ENCODE results near the gene EML6.
"Not testable (repeated sequence)": the region's sequence is repeated elsewhere in the genome, so short reads cannot be mapped to it uniquely, and the experiment has no call there.

The EML6 gene

DNA sequence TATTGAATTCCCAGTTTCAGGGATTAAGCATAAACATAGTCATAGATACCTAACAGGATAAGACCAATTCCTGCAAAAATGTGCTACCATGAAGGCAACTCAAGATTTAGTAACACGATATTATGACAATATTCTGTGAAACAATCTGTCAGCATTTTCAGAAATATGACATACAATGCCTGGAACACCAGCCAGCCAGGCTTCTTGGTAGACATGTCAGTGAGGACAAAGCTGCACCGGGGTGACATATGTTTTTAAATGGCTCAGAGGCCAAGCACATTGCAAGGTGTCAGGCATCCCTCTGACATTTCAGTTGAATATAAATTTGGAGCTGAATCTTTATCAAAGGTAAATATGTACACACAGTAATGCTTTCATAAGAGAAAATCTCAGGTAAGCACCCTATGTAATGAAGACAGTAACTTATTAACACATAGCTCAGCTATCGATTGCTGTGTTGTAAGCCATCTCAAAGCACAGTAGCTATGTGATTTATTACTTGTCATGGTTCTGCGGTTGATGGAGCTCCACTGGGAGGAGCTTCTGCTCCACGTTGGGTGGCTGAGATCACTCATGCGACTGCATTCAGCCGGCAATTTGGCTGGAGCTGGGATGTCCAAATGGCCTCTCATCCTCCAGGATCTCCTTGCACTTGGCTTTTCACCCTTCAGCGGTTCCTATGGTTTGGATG lies 31.9 kb upstream of the EML6 start:
- Histone ChIP-seq H3K9me3 (ENCODE audit: control insufficient read depth, low read depth, low read length) (no peaks in the 10 kb centered on the region), H3K27ac (ENCODE audit: low read length) (no peak overlapping the region)

DNA sequence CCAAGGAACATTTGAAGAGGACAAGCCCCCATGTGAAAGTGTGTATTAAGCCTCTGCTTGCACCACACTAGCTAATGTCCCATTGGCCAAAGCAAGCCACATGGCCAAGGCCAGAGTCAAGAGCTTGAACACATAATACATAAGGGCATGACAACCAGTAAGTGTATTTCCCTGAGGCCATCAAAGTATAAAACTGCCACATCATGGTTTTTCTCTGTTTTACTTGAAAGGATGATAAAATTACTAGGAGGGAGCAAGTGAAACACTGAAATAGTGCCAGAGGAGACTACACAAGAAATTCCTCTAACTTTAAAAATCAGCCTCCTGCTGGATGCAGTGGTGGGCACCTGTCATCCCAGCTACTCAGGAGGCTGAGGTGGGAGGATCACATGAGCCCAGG lies 30.9 kb upstream of the EML6 start:
- no peak overlapping the region for H3K9ac ChIP-seq (ENCODE audit: low read length)
- H3K27me3 ChIP-seq (ENCODE audit: control insufficient read depth, insufficient read depth, low read length): no peaks in the 10 kb centered on the region
- H3K27ac ChIP-seq (ENCODE audit: low read length): no peak overlapping the region
- no peak overlapping the region for H3K4me3 ChIP-seq (ENCODE audit: low read length)
- H3K36me3 ChIP-seq (ENCODE audit: control insufficient read depth, low read depth, low read length): no peaks in the 10 kb centered on the region
- no peaks in the 10 kb centered on the region for H3K4me1 ChIP-seq (ENCODE audit: control insufficient read depth, low read depth, low read length)
- no peaks in the 10 kb centered on the region for H3K9me3 ChIP-seq (ENCODE audit: control insufficient read depth, low read depth, low read length)

More for the DNA sequence above, 31.9 kb upstream of the EML6 start:
- H3K9ac ChIP-seq (ENCODE audit: low read length): no peak overlapping the region
- no peaks in the 10 kb centered on the region for H3K4me1 ChIP-seq (ENCODE audit: control insufficient read depth, low read depth, low read length)
- no peaks in the 10 kb centered on the region for H3K27me3 ChIP-seq (ENCODE audit: control insufficient read depth, insufficient read depth, low read length)
- H3K4me3 ChIP-seq (ENCODE audit: low read length): no peak overlapping the region
- no peaks in the 10 kb centered on the region for H3K36me3 ChIP-seq (ENCODE audit: control insufficient read depth, low read depth, low read length)

DNA sequence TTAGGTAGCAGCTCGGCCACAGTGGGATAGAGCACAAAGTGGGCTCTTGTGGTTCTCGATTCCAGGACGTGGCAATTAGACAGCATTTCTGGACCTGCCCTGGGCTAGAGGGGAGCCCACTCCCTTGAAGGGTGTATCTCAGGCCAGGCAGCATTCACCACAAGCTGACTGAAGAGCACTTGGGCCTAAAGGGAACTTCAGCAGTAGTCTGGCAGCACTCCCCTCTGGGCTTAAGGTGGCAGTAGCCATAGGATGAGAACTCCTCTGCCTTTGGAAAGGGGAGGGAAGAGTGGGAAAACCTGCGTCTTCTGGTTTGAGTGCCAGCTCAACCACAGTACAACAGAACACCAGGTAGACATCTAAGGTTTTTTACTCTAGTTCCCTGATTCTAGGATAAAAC lies 28.1 kb upstream of the EML6 start:
- H3K27me3 ChIP-seq (ENCODE audit: control insufficient read depth, insufficient read depth, low read length): no peaks in the 10 kb centered on the region
- no peak overlapping the region for H3K27ac ChIP-seq (ENCODE audit: low read length)
- H3K9me3 ChIP-seq (ENCODE audit: control insufficient read depth, low read depth, low read length): no peaks in the 10 kb centered on the region
- H3K4me3 ChIP-seq (ENCODE audit: low read length): no peak overlapping the region
- no peaks in the 10 kb centered on the region for H3K36me3 ChIP-seq (ENCODE audit: control insufficient read depth, low read depth, low read length)
- H3K9ac ChIP-seq (ENCODE audit: low read length): no peak overlapping the region
- H3K4me1 ChIP-seq (ENCODE audit: control insufficient read depth, low read depth, low read length): no peaks in the 10 kb centered on the region

DNA sequence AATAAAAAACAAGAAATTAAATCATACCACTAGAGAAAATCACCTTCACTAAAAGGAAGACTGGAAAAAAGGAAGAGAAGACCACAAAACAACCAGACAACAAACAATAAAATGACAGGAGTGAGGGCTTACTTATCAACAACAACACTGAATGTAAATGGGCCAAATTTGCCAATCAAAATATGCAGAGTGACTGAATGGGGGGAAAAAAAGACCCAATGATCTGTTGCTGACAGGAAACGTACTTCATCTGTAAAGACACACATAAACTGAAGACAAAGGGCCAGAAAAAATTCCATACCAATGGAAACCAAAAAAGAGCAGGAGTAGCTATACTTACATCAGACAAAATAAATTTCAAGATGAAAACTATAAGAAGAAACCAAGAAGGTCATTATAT lies 25.5 kb upstream of the EML6 start:
- Histone ChIP-seq H3K27ac (ENCODE audit: low read length) (no peak overlapping the region), H3K27me3 (ENCODE audit: control insufficient read depth, insufficient read depth, low read length) (no peaks in the 10 kb centered on the region), H3K9me3 (ENCODE audit: control insufficient read depth, low read depth, low read length) (no peaks in the 10 kb centered on the region), H3K4me3 (ENCODE audit: low read length) (no peak overlapping the region), H3K36me3 (ENCODE audit: control insufficient read depth, low read depth, low read length) (no peaks in the 10 kb centered on the region), H3K9ac (ENCODE audit: low read length) (no peak overlapping the region), H3K4me1 (ENCODE audit: control insufficient read depth, low read depth, low read length) (no peaks in the 10 kb centered on the region)

DNA sequence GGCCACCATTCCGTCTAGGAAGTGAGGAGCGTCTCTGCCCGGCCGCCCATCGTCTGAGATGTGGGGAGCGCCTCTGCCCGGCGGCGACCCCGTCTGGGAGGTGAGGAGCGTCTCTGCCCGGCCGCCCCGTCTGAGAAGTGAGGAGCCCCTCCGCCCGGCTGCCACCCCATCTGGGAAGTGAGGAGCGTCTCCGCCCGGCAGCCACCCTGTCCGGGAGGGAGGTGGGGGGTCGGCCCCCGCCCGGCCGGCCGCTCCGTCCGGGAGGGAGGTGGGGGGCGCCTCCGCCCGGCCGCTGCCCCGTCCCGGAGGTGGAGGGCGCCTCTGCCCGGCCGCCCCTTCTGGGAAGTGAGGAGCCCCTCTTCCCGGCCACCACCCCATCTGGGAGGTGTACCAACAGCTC lies 24.5 kb upstream of the EML6 start:
- not testable (repeated sequence) for H3K9me3 ChIP-seq (ENCODE audit: control insufficient read depth, low read depth, low read length); H3K9ac ChIP-seq (ENCODE audit: low read length); H3K4me1 ChIP-seq (ENCODE audit: control insufficient read depth, low read depth, low read length); H3K27me3 ChIP-seq (ENCODE audit: control insufficient read depth, insufficient read depth, low read length); H3K4me3 ChIP-seq (ENCODE audit: low read length); H3K36me3 ChIP-seq (ENCODE audit: control insufficient read depth, low read depth, low read length); H3K27ac ChIP-seq (ENCODE audit: low read length)

DNA sequence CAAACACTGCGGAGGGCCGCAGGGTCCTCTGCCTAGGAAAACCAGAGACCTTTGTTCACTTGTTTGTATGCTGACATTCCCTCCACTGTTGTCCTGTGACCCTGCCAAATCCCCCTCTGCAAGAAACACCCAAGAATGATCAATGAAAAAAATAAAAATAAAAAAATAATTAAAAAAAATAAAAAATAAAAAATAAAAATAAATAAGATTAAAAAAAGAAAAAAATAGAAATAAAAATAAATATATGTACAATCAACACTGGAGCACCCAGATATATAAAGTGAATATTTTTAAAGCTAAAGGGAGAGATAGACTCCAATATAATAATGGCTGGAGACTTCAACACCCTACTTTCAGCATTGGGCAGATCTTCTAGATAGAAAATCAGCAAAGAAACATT lies 23.8 kb upstream of the EML6 start:
- Histone ChIP-seq H3K9ac (ENCODE audit: low read length) (no peak overlapping the region), H3K9me3 (ENCODE audit: control insufficient read depth, low read depth, low read length) (no peaks in the 10 kb centered on the region), H3K27me3 (ENCODE audit: control insufficient read depth, insufficient read depth, low read length) (no peaks in the 10 kb centered on the region), H3K4me1 (ENCODE audit: control insufficient read depth, low read depth, low read length) (no peaks in the 10 kb centered on the region), H3K4me3 (ENCODE audit: low read length) (no peak overlapping the region), H3K36me3 (ENCODE audit: control insufficient read depth, low read depth, low read length) (no peaks in the 10 kb centered on the region), H3K27ac (ENCODE audit: low read length) (no peak overlapping the region)

DNA sequence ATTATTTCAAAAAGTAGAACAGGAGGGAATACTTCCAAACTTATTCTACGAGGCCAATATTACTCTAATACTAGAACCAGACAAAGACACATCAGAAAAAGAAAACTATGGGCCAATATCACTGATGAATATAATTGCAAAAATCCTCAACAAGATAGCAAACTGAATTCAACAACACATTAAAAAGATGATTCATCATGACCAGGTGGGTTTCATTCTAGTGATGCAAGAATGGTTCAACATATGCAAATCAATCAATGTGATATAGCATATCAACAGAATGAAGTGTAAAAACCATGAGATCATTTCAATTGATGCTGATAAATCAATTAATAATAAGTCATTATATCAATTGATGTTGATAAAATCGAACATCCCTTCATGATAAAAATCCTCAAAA lies 22.4 kb upstream of the EML6 start:
- Histone ChIP-seq H3K4me3 (ENCODE audit: low read length) (no peak overlapping the region), H3K36me3 (ENCODE audit: control insufficient read depth, low read depth, low read length) (no peaks in the 10 kb centered on the region), H3K9ac (ENCODE audit: low read length) (no peak overlapping the region), H3K27ac (ENCODE audit: low read length) (no peak overlapping the region), H3K9me3 (ENCODE audit: control insufficient read depth, low read depth, low read length) (no peaks in the 10 kb centered on the region), H3K27me3 (ENCODE audit: control insufficient read depth, insufficient read depth, low read length) (no peaks in the 10 kb centered on the region), H3K4me1 (ENCODE audit: control insufficient read depth, low read depth, low read length) (no peaks in the 10 kb centered on the region)

DNA sequence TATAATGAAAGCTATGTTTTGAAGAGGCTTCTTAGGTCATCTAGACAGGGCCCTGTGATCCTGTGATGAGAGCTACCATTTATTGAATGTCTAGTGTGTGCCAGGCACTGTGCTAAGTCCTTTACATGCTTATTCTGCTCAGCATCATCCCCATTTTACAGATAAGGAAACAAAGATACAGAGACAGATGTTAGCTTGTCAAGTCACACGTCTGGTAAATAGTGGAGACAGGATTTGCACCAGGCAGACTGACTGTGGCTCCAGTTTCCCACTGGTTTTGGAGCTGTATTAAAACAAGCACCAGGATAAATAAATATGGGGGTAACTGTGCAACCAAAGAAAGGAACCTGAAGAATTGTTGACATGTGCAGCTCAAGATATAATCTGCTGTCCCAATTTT lies 19.2 kb upstream of the EML6 start:
- H3K27me3 ChIP-seq (ENCODE audit: control insufficient read depth, insufficient read depth, low read length): no peaks in the 10 kb centered on the region
- H3K36me3 ChIP-seq (ENCODE audit: control insufficient read depth, low read depth, low read length): no peaks in the 10 kb centered on the region
- H3K4me3 ChIP-seq (ENCODE audit: low read length): no peak overlapping the region
- no peaks in the 10 kb centered on the region for H3K4me1 ChIP-seq (ENCODE audit: control insufficient read depth, low read depth, low read length)
- H3K9me3 ChIP-seq (ENCODE audit: control insufficient read depth, low read depth, low read length): no peaks in the 10 kb centered on the region
- no peak overlapping the region for H3K27ac ChIP-seq (ENCODE audit: low read length)
- no peak overlapping the region for H3K9ac ChIP-seq (ENCODE audit: low read length)

DNA sequence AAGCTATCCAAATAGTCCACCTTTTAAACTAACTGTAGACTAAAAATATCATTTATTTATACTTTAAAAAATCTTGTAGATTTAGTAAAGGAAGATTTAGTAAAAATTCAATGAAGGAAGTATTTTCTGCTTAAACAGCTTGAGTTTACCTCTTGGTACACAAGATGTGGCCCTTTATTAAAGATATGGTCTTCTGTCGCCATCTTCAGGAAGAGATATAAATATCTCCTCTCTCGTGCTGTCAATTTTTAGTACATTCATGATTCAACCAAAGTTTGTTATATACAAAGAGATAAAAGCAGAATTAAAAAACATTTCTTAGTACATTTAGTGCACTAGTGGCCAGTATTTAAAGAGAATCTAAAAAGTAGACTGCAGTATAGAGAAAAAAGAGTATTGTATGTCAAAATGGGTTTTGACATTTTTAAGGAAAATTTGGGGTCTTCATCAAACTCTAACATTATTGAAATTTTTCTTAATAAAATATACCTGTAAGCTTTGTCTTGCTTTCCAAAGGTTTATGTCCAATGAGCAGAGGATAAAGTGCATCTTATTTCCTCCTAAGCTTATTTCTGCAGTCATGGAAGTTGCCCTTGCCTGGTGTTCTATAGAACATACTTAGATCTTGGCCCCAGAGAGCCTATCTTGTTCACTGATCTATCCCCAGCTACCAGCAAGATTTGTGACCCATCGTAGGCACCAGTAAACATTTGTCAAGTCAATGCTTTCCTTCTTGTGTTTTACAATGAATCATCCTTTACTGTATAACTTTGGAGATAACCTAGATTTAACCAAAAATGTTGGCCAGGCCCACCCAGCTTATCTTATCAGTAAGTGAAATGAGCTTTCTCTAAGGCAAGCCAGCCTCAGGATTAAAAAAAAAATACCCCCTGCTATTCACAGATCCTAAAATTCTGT lies 18.5 kb upstream of the EML6 start:
- no peak overlapping the region for H3K27ac ChIP-seq (ENCODE audit: low read length)

DNA sequence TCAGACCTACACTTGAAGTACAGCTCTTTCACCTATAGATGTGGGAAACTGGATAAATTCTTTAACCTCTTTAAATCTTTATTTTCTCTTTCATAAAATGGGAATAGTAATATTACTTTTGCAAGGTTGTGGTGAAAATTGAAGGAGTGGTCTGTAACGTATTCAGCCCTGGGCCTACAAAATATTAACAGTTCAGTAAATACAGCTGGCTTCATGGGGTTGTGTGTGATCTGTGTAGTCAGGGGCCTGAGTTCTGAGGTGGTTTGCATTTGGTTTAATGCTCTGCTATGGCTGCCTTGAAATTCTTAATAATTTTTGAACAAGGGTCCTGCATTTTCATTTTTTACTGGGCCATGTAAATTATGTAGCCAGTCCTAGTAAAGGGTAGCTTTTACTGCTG lies 16.8 kb upstream of the EML6 start:
- no peaks in the 10 kb centered on the region for H3K9me3 ChIP-seq (ENCODE audit: control insufficient read depth, low read depth, low read length)
- H3K4me3 ChIP-seq (ENCODE audit: low read length): no peak overlapping the region
- H3K4me1 ChIP-seq (ENCODE audit: control insufficient read depth, low read depth, low read length): no peaks in the 10 kb centered on the region
- H3K36me3 ChIP-seq (ENCODE audit: control insufficient read depth, low read depth, low read length): no peaks in the 10 kb centered on the region
- no peak overlapping the region for H3K9ac ChIP-seq (ENCODE audit: low read length)
- H3K27me3 ChIP-seq (ENCODE audit: control insufficient read depth, insufficient read depth, low read length): no peaks in the 10 kb centered on the region
- no peak overlapping the region for H3K27ac ChIP-seq (ENCODE audit: low read length)

More for the DNA sequence above, 18.5 kb upstream of the EML6 start:
- no peaks in the 10 kb centered on the region for H3K4me1 ChIP-seq (ENCODE audit: control insufficient read depth, low read depth, low read length)
- no peak overlapping the region for H3K9ac ChIP-seq (ENCODE audit: low read length)
- no peaks in the 10 kb centered on the region for H3K27me3 ChIP-seq (ENCODE audit: control insufficient read depth, insufficient read depth, low read length)
- H3K36me3 ChIP-seq (ENCODE audit: control insufficient read depth, low read depth, low read length): no peaks in the 10 kb centered on the region
- no peaks in the 10 kb centered on the region for H3K9me3 ChIP-seq (ENCODE audit: control insufficient read depth, low read depth, low read length)
- no peak overlapping the region for H3K4me3 ChIP-seq (ENCODE audit: low read length)

DNA sequence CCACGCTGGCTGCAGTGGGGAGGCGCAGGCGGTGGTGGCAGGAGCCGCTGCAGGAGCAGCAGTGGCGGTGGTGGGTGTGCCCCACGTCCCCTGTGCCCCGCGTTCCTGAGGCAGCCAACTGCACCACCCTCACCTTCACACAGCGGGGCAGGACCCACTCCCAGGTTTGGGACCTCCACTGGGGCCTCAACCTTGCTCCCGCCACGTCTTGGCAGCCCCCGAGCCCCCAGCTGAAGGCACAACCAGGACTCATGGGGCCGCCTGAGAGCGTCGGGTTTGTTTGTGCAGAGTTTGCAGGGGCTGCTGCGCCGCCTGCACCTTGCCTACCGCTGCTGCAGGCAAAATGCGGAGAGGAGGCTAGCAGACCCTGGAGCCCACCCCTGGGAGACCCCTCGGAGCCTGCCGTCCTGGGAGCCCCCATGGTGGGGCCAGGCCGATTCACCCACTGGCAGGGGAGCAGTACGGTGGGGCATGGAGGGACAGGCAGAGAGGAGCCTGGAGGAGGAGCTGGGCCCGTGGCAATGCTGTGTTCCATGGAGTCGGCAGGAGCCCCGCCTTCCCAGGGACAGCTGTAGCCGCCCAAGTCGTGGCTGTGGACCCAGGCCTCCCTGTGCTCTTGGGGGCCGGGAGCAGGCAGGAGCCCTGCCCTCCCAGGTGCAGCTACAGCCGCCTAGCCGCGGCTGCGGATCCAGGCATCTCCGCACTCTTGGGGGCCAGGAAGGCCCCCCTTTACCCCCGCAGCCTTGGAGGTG lies 14.7 kb upstream of the EML6 start:
- H3K9ac ChIP-seq (ENCODE audit: low read length): no peak overlapping the region
- H3K27ac ChIP-seq (ENCODE audit: low read length): no peak overlapping the region
- no peaks in the 10 kb centered on the region for H3K9me3 ChIP-seq (ENCODE audit: control insufficient read depth, low read depth, low read length)
- H3K36me3 ChIP-seq (ENCODE audit: control insufficient read depth, low read depth, low read length): no peaks in the 10 kb centered on the region
- H3K4me3 ChIP-seq (ENCODE audit: low read length): no peak overlapping the region
- H3K27me3 ChIP-seq (ENCODE audit: control insufficient read depth, insufficient read depth, low read length): no peaks in the 10 kb centered on the region
- H3K4me1 ChIP-seq (ENCODE audit: control insufficient read depth, low read depth, low read length): no peaks in the 10 kb centered on the region

Measured in iPS-18a (cell line).